K562 (cell line): Measurements from ENCODE around the gene PGGHG. TPM values are rescaled to one million over a fixed set of nuclear protein-coding genes. Genes with fewer than 3 reads are reported as not detected.

ENCODE experiments used
- ASH1L ChIP-seq: fragments of 450-650 bp; IDR thresholded peaks from 2 replicates; pipeline ENCODE4 v1.6.1; 2018; ENCODE audit warnings: borderline replicate concordance, mild to moderate bottlenecking, low read depth; ENCODE audit not compliant: partially characterized antibody
- FOXK2 ChIP-seq, 2 experiments: fragments of 450-650 bp; IDR thresholded peaks in 1 of 2; conservative IDR thresholded peaks in 1 of 2; 2 replicates each; pipeline ENCODE4 v1.6.1; 2016; ENCODE audit warnings: low read depth in 2 of 2, mild to moderate bottlenecking in 1 of 2
- GATAD2A ChIP-seq: fragments of 450-650 bp; IDR thresholded peaks from 2 replicates; pipeline ENCODE4 v1.6.1; 2017
- GATAD2B ChIP-seq: fragments of 450-650 bp; IDR thresholded peaks from 2 replicates; pipeline ENCODE4 v1.6.1; 2017; ENCODE audit warnings: mild to moderate bottlenecking, borderline replicate concordance
- HNRNPLL ChIP-seq: fragments of 200-400 bp; formaldehyde crosslinking; IDR thresholded peaks from 2 replicates; pipeline ENCODE4 v1.6.1; 2017; ENCODE audit warnings: low read length, low read depth, mild to moderate bottlenecking; ENCODE audit not compliant: poor library complexity, severe bottlenecking
- JUNB ChIP-seq: fragments of 450-650 bp; formaldehyde crosslinking; conservative IDR thresholded peaks from 2 replicates; pipeline ENCODE4 v1.4.0; 2020; ENCODE audit warnings: mild to moderate bottlenecking
- KDM1A ChIP-seq, 2 experiments: fragments of 450-650 bp; IDR thresholded peaks; 2 replicates each; pipeline ENCODE4 v1.6.1; 2016; ENCODE audit warnings: mild to moderate bottlenecking in 2 of 2
- MIER1 ChIP-seq: fragments of 450-650 bp; IDR thresholded peaks from 2 replicates; pipeline ENCODE4 v1.6.1; 2016; ENCODE audit warnings: antibody characterized with exemption, mild to moderate bottlenecking, low read depth
- NCOA1 ChIP-seq: fragments of 450-650 bp; IDR thresholded peaks from 2 replicates; pipeline ENCODE4 v1.6.1; 2016; ENCODE audit warnings: low read depth
- NR4A1 ChIP-seq, 2 experiments: fragments of 250-450 bp in 1 of 2; fragments of 450-650 bp in 1 of 2; sonication (Bioruptor Pico) in 1 of 2; IDR thresholded peaks; 2 replicates each; pipeline versions ENCODE4 v1.4.0 to v1.6.1; 2016 to 2020; ENCODE audit warnings: mild to moderate bottlenecking in 2 of 2, missing compliant biosample characterization in 1 of 2, missing genetic modification characterization in 1 of 2, moderate library complexity in 1 of 2
- RFX1 ChIP-seq: fragments of 450-650 bp; IDR thresholded peaks from 2 replicates; pipeline ENCODE4 v1.6.1; 2016; ENCODE audit warnings: mild to moderate bottlenecking, moderate library complexity
- STAG1 ChIP-seq: sonication (generic); formaldehyde crosslinking; IDR thresholded peaks from 2 replicates; pipeline ENCODE4 v1.5.0; 2020; ENCODE audit warnings: missing genetic modification reagents, borderline replicate concordance
- TEAD1 ChIP-seq, 2 experiments: fragments of 450-650 bp in 1 of 2; sonication (generic) in 1 of 2; formaldehyde crosslinking; IDR thresholded peaks; 2 replicates each; pipeline versions ENCODE4 v1.4.0 to v1.8.0; 2020 to 2022; ENCODE audit warnings: mild to moderate bottlenecking in 2 of 2, missing genetic modification reagents in 1 of 2
- ZNF175 ChIP-seq: fragments of 200-800 bp; sonication (Bioruptor generic); IDR thresholded peaks from 2 replicates; pipeline ENCODE4 v1.6.1; 2016; ENCODE audit warnings: low read depth, mild to moderate bottlenecking, missing genetic modification characterization, missing compliant biosample characterization
- ZNF217 ChIP-seq: sonication (generic); formaldehyde crosslinking; IDR thresholded peaks from 2 replicates; pipeline ENCODE4 v1.8.0; 2022; ENCODE audit warnings: mild to moderate bottlenecking, missing genetic modification reagents
- ZNF436 ChIP-seq: fragments of 250-450, 450-650 bp; sonication (Bioruptor Pico); formaldehyde crosslinking; IDR thresholded peaks from 2 replicates; pipeline ENCODE4 v1.7.0; 2020; ENCODE audit warnings: mild to moderate bottlenecking
- ZNF696 ChIP-seq: fragments of 250-450 bp; sonication (Bioruptor Pico); conservative IDR thresholded peaks from 2 replicates; pipeline ENCODE4 v1.4.0; 2020; ENCODE audit warnings: mild to moderate bottlenecking, moderate library complexity
- ZNF76 ChIP-seq: fragments of 250-450 bp; sonication (Bioruptor Pico); IDR thresholded peaks from 2 replicates; pipeline ENCODE4 v1.4.0; 2020; ENCODE audit warnings: mild to moderate bottlenecking, moderate library complexity, borderline replicate concordance
- polyA plus RNA-seq, 8 experiments: library from polyadenylated mRNA; depleted of rRNA in 4 of 8; stranded (reverse) in 5 of 8; unstranded in 3 of 8; fragments of >200 nt; fragmentation: Nextera tagmentation in 2 of 8; fragmentation: Illumina TruSeq in 1 of 8; extraction: Ambion mirVana in 2 of 8; extraction: Trizol in 1 of 8; gene quantifications; 2 replicates each; pipeline versions ENCODE4 v1.2.1 to v1.2.3, GENCODE V29; 2011 to 2014; ENCODE audit warnings: inconsistent platforms in 1 of 8, missing spikeins in 1 of 8
- total RNA-seq, 7 experiments: library from RNA; depleted of rRNA in 6 of 7; stranded (reverse); fragments of >200 nt in 6 of 7; fragmentation: Illumina TruSeq in 2 of 7; extraction: Trizol in 2 of 7; gene quantifications; 2 replicates each; pipeline versions ENCODE4 v1.2.1 to v1.2.3, GENCODE V29; 2011 to 2021; ENCODE audit warnings: low replicate concordance in 1 of 7
- TF ChIP-seq, protein P1 (sequence below): fragments of 450-650 bp; formaldehyde crosslinking; IDR thresholded peaks from 2 replicates; pipeline ENCODE4 v1.4.0; 2022; ENCODE audit warnings: missing genetic modification characterization
- TF ChIP-seq, protein P2 (sequence below): sonication (generic); formaldehyde crosslinking; IDR thresholded peaks from 2 replicates; pipeline ENCODE4 v1.8.0; 2023; ENCODE audit warnings: missing genetic modification reagents, mild to moderate bottlenecking, borderline replicate concordance
- TF ChIP-seq, protein P3 (sequence below): fragments of 450-650 bp; conservative IDR thresholded peaks from 2 replicates; pipeline ENCODE4 v1.6.1; 2016; ENCODE audit warnings: missing genetic modification characterization, low read depth, mild to moderate bottlenecking, missing compliant biosample characterization, moderate library complexity

Gene PGGHG
- total and polyA plus RNA-seq, 9 of the 15 experiments (the other 6 are each of a cell fraction or from before 2014, with no cell fraction given), result 0.38 to 85.1 (median 18.1) TPM

DNA sequence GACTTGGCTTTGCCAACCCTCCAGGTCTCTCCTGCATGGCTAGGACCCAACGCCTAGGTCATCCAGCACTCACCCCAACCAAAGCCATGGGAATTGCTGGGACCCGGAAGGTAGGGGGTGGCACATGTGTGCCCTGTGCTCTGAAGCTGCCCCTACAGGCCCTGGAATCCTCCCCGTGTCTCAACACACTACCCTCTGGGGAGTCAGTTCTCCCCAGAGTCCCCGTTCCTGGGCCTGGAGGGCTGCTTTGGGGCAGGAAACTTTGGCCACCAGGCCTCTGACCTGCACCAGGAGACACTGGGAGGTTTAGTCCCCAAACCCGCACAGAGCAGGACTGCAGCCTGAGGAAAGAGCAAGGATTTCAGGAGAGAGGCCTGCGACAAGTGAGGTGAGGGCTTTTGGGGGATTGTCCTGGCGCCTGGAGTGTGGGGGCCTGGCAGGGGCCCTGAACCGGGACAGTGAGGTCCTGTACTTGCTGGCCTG is 24.4 kb downstream of the PGGHG start (continued):
- no peak for TF ChIP-seq ASH1L
- no peak for TF ChIP-seq ZNF436 (CRISPR knock-in tag)
- no peak for TF ChIP-seq MIER1
- no peak for TF ChIP-seq ZNF175
- no peak for TF ChIP-seq ZNF217 (CRISPR knock-in tag)
- TF ChIP-seq ZNF696 (CRISPR knock-in tag), result no peak
- no peak for TF ChIP-seq KDM1A (IDR thresholded peaks at IDR 0.05)
- no peak for TF ChIP-seq STAG1 (CRISPR knock-in tag)
- no peak for TF ChIP-seq FOXK2 (conservative IDR thresholded peaks at IDR 0.05 in 1 of 2, IDR thresholded peaks at IDR 0.05 in 1 of 2; ENCODE audit: low read depth in 2 of 2)
- TF ChIP-seq GATAD2B, result no peak
- 0 out of 2 replicates have a peak, but pooled peaks have one; percentile 58 for TF ChIP-seq NR4A1 (CRISPR knock-in tag; IDR thresholded peaks at IDR 0.05)
- TF ChIP-seq NR4A1 (tag; IDR thresholded peaks at IDR 0.05), result no peak; the same call in 1 of the 2 replicates
- no peak for TF ChIP-seq JUNB
- TF ChIP-seq TEAD1 (CRISPR knock-in tag; IDR thresholded peaks at IDR 0.05), result peak in 1 of 2 experiments; percentile 27; a peak in 1 of 4 replicates
- TF ChIP-seq RFX1, result no peak
- TF ChIP-seq, protein P1, sequence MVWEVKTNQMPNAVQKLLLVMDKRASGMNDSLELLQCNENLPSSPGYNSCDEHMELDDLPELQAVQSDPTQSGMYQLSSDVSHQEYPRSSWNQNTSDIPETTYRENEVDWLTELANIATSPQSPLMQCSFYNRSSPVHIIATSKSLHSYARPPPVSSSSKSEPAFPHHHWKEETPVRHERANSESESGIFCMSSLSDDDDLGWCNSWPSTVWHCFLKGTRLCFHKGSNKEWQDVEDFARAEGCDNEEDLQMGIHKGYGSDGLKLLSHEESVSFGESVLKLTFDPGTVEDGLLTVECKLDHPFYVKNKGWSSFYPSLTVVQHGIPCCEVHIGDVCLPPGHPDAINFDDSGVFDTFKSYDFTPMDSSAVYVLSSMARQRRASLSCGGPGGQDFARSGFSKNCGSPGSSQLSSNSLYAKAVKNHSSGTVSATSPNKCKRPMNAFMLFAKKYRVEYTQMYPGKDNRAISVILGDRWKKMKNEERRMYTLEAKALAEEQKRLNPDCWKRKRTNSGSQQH (CRISPR knock-in tag), result no peak
- TF ChIP-seq GATAD2A, result 0 out of 2 replicates have a peak, but pooled peaks have one; percentile 12
- TF ChIP-seq, protein P2, sequence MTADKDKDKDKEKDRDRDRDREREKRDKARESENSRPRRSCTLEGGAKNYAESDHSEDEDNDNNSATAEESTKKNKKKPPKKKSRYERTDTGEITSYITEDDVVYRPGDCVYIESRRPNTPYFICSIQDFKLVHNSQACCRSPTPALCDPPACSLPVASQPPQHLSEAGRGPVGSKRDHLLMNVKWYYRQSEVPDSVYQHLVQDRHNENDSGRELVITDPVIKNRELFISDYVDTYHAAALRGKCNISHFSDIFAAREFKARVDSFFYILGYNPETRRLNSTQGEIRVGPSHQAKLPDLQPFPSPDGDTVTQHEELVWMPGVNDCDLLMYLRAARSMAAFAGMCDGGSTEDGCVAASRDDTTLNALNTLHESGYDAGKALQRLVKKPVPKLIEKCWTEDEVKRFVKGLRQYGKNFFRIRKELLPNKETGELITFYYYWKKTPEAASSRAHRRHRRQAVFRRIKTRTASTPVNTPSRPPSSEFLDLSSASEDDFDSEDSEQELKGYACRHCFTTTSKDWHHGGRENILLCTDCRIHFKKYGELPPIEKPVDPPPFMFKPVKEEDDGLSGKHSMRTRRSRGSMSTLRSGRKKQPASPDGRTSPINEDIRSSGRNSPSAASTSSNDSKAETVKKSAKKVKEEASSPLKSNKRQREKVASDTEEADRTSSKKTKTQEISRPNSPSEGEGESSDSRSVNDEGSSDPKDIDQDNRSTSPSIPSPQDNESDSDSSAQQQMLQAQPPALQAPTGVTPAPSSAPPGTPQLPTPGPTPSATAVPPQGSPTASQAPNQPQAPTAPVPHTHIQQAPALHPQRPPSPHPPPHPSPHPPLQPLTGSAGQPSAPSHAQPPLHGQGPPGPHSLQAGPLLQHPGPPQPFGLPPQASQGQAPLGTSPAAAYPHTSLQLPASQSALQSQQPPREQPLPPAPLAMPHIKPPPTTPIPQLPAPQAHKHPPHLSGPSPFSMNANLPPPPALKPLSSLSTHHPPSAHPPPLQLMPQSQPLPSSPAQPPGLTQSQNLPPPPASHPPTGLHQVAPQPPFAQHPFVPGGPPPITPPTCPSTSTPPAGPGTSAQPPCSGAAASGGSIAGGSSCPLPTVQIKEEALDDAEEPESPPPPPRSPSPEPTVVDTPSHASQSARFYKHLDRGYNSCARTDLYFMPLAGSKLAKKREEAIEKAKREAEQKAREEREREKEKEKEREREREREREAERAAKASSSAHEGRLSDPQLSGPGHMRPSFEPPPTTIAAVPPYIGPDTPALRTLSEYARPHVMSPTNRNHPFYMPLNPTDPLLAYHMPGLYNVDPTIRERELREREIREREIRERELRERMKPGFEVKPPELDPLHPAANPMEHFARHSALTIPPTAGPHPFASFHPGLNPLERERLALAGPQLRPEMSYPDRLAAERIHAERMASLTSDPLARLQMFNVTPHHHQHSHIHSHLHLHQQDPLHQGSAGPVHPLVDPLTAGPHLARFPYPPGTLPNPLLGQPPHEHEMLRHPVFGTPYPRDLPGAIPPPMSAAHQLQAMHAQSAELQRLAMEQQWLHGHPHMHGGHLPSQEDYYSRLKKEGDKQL (CRISPR knock-in tag), result no peak
- TF ChIP-seq HNRNPLL, result no peak
- 0 out of 2 replicates have a peak, but pooled peaks have one; percentile 56 for TF ChIP-seq ZNF76 (CRISPR knock-in tag)
- TF ChIP-seq, protein P3, sequence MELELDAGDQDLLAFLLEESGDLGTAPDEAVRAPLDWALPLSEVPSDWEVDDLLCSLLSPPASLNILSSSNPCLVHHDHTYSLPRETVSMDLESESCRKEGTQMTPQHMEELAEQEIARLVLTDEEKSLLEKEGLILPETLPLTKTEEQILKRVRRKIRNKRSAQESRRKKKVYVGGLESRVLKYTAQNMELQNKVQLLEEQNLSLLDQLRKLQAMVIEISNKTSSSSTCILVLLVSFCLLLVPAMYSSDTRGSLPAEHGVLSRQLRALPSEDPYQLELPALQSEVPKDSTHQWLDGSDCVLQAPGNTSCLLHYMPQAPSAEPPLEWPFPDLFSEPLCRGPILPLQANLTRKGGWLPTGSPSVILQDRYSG (tag), result 0 out of 2 replicates have a peak, but pooled peaks have one; percentile 14
- TF ChIP-seq NCOA1, result no peak
